Measurements from ENCODE around the gene SCD5. TPM values are rescaled to one million over a fixed set of nuclear protein-coding genes. Genes with fewer than 3 reads are reported as not detected.

The SCD5 gene
- total RNA-seq, 4 donors from 2014 or later: 17.6 to 28.4 (median 22.9) TPM

- 54% methylated on average over 7 of the region's 7 CpGs for WGBS
- intact Hi-C loops (cut with DNase I): no loop called here
- Histone ChIP-seq H3K4me1 (peaks cover 8 to 75% (median 64%) of the 10 kb centered on the region in 4 donors), H3K36me3 (no peaks in the 10 kb centered on the region), H3K9me3 (no peaks in the 10 kb centered on the region), H3K4me3 (no peak overlapping the region), H3K27me3 (no peaks in the 10 kb centered on the region), H3K27ac (replicated peaks in 1 of 4) (peak overlapping the region in 3 of 4 donors; percentile 11 to 53 (median 28))
- peak; percentile 42 for DNase-seq (ENCODE audit: extremely low spot score)
- TF ChIP-seq POLR2AphosphoS5 (IDR thresholded peaks at IDR 0.05) (no peak), EP300 (IDR thresholded peaks at IDR 0.05) (no peak)
- TF ChIP-seq, protein P1, sequence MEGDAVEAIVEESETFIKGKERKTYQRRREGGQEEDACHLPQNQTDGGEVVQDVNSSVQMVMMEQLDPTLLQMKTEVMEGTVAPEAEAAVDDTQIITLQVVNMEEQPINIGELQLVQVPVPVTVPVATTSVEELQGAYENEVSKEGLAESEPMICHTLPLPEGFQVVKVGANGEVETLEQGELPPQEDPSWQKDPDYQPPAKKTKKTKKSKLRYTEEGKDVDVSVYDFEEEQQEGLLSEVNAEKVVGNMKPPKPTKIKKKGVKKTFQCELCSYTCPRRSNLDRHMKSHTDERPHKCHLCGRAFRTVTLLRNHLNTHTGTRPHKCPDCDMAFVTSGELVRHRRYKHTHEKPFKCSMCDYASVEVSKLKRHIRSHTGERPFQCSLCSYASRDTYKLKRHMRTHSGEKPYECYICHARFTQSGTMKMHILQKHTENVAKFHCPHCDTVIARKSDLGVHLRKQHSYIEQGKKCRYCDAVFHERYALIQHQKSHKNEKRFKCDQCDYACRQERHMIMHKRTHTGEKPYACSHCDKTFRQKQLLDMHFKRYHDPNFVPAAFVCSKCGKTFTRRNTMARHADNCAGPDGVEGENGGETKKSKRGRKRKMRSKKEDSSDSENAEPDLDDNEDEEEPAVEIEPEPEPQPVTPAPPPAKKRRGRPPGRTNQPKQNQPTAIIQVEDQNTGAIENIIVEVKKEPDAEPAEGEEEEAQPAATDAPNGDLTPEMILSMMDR (IDR thresholded peaks at IDR 0.05): no peak
Measured at GRCh38 chr4:82789025-82789776, 9.4 kb downstream of the SCD5 start.

DNA sequence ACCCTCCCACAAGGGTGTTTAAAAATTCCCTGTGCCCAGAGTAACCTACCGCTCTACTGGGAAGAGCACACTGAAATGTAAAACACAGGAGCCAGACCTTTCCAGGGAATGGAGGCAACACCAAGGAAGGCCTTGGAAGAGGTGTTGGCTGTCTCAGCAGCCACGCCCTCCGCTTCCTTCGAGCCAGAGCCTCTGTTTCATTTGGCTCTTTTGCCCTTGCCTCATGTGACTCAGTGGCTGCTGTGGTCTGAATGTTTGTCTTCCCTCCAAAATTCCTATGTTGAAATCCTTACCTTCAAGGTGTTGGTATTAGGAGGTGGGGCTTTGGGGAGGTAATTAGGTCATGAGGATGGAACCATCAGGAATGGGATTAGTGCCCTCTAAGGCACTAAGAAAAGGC is 11.3 kb downstream of the SCD5 start:
- no peak overlapping the region for H3K4me3 ChIP-seq
- no peaks in the 10 kb centered on the region for H3K9me3 ChIP-seq
- TF ChIP-seq EP300 (IDR thresholded peaks at IDR 0.05) (no peak), POLR2AphosphoS5 (IDR thresholded peaks at IDR 0.05) (no peak), POLR2A (IDR thresholded peaks at IDR 0.05; ENCODE audit: low read depth) (no peak)
- TF ChIP-seq, protein P1 (IDR thresholded peaks at IDR 0.05): no peak
- 83% methylated on average over 4 of the region's 4 CpGs for WGBS
- H3K4me1 ChIP-seq: peaks cover 8 to 67% (median 53%) of the 10 kb centered on the region in 4 donors
- no peaks in the 10 kb centered on the region for H3K27me3 ChIP-seq
- H3K27ac ChIP-seq (replicated peaks in 1 of 4): no peak overlapping the region
- intact Hi-C loops (cut with DNase I): no loop called here
- DNase-seq (ENCODE audit: extremely low spot score): no peak
- H3K36me3 ChIP-seq: no peaks in the 10 kb centered on the region

DNA sequence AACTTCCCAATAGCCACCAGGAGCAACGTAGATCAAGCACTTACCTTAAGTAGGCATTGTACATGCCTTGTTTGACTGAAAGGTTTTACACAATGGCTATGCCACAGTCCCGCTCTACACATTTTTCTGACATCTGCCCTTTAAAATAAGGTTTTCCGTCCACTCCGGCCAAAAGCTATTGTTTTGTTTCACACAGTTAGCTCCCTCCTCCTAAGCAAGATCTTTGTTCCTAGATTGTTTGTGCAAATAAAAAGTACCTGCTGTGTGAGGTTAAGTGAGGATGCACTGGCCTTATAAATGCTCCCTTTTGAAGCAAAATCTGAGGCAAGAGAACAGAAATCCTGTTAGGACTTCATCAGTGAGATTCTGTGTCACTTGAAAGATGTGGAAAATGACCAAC is 11.8 kb downstream of the SCD5 start:
- no peak overlapping the region for H3K27ac ChIP-seq (replicated peaks in 1 of 4)
- intact Hi-C loops (cut with DNase I): no loop called here
- H3K9me3 ChIP-seq: no peaks in the 10 kb centered on the region
- DNase-seq (ENCODE audit: extremely low spot score): no peak
- no peak overlapping the region for H3K4me3 ChIP-seq
- TF ChIP-seq EP300 (IDR thresholded peaks at IDR 0.05) (no peak), POLR2AphosphoS5 (IDR thresholded peaks at IDR 0.05) (no peak), POLR2A (IDR thresholded peaks at IDR 0.05; ENCODE audit: low read depth) (no peak)
- TF ChIP-seq, protein P1 (IDR thresholded peaks at IDR 0.05): no peak
- H3K27me3 ChIP-seq: no peaks in the 10 kb centered on the region
- H3K4me1 ChIP-seq: peaks cover 8 to 70% (median 53%) of the 10 kb centered on the region in 4 donors
- no peaks in the 10 kb centered on the region for H3K36me3 ChIP-seq
- WGBS: 80% methylated on average over 4 of the region's 4 CpGs

DNA sequence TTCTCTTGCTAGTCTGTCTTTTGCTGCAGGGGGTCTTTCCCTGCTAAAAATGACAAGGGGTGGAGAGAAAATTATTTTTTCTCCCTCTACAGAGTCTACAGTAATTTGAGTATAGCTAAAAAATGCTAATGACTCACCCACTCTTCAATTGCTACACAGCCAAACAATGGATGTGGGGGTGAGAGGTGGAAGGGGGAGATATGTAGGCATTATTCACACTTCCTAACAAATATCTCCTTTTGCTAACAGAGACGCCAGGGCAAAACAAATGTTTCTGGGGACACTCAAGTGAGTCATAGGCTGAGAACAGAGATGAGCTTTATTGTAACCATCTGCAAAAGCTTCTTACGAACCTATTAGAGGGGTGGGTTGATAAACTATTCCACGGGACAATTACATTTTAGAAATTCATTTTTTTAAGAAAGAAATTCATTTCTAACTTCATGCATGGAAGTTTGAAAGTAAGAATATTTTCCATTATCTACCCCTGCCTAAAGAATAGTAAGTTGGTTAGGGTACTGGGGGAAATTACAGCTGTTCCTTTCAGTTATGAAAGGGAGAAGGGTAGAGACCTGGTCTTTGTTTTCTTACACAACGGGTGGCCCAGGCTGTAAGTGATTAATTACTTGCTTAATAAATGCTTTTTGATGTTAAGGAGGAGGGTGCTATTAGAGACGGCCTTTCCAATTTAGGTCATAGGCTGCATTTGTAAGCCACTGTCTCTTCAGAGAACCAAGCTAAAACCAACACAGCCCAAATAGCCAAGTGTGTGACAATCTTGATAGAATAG is 12.8 kb downstream of the SCD5 start:
- DNase-seq (ENCODE audit: extremely low spot score): no peak
- Histone ChIP-seq H3K27ac (replicated peaks in 1 of 4) (peak overlapping the region in 1 of 4 donors; percentile 47), H3K36me3 (no peaks in the 10 kb centered on the region), H3K4me3 (no peak overlapping the region), H3K9me3 (no peaks in the 10 kb centered on the region), H3K4me1 (peaks cover 11 to 80% (median 61%) of the 10 kb centered on the region in 4 donors), H3K27me3 (no peaks in the 10 kb centered on the region)
- intact Hi-C loops (cut with DNase I): no loop called here
- 41% methylated on average over 5 of the region's 5 CpGs for WGBS
- TF ChIP-seq, protein P1 (IDR thresholded peaks at IDR 0.05): no peak
- TF ChIP-seq POLR2AphosphoS5 (IDR thresholded peaks at IDR 0.05) (no peak), POLR2A (IDR thresholded peaks at IDR 0.05; ENCODE audit: low read depth) (no peak), EP300 (IDR thresholded peaks at IDR 0.05) (no peak)

All from esophagus muscularis mucosa (tissue), 4 donors.